ENCODE data around the gene MTARC2. TPM values are rescaled to one million over a fixed set of nuclear protein-coding genes. Genes with fewer than 3 reads are reported as not detected.
"Not testable (repeated sequence)": the region's sequence is repeated elsewhere in the genome, so short reads cannot be mapped to it uniquely, and the experiment has no call there.

MTARC2 gene
- total RNA-seq (2014; rRNA removed; shearing (Covaris generic); ENCODE audit: low replicate concordance) = 8.7 and 24.4 TPM in 2 replicates

DNA sequence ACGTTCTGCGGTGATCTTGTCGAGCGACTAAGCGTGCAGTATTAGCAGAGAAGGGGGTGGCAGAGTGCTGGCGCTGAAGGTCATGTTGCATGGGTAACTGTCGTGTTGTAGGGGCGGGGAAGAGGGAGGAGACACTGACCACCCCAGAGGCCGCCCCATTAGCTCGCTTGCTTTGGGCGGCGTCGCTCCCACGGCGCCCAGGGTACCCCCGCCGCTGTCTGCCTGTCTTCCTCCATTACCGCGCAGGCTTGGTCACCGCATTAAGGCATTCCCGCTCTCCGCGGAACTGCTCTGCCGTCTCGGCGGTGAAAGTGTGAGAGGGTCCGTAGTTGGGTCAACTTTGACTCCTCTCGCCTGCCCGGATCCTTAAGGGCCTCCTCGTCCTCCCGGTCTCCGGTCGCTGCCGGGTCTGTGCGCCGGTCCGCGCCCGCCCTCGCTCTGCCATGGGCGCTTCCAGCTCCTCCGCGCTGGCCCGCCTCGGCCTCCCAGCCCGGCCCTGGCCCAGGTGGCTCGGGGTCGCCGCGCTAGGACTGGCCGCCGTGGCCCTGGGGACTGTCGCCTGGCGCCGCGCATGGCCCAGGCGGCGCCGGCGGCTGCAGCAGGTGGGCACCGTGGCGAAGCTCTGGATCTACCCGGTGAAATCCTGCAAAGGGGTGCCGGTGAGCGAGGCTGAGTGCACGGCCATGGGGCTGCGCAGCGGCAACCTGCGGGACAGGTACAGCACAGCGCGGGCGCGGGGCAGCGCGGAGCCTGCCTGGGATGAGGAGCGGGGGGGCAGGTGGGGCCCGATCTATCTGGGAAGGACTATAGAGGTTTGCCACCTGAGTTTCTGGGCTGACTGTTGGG, at the start of gene MTARC2:
MTARC2 (plus strand) TSS at position 234 of the 846 bp plus-strand sequence; CDS start at position 444, 210 bp downstream.
- in situ Hi-C loops (cut with HindIII; ENCODE audit: low pct_unique_long_range_greater_than_20kb, low sequenced_read_pairs) = no loop called here
- peak; percentile 87 for DNase-seq (ENCODE audit: low read depth)

DNA sequence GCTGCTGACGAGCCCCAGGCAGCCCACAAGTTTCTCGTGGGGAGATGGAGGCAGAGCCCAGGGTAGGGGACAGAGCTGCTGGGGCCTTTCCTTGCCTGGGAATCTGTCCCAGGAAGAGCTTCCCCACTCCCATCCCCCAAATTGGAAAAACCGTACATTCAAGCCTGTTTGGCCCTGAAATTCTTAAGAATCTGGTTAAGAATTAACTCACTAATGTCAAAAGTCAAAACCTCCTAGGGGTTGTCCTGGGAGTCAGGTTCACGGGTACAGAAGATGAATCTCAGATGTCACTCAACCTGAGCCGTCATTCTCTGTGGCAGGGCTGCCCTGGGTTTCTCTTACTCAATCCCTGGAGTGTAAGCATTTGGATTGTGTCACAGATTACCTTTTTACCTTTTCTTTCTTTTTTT, 49.5 kb upstream of the MTARC2 start:
- DNase-seq (ENCODE audit: low read depth) = no peak
- in situ Hi-C loops (cut with HindIII; ENCODE audit: low pct_unique_long_range_greater_than_20kb, low sequenced_read_pairs) = no loop called here

DNA sequence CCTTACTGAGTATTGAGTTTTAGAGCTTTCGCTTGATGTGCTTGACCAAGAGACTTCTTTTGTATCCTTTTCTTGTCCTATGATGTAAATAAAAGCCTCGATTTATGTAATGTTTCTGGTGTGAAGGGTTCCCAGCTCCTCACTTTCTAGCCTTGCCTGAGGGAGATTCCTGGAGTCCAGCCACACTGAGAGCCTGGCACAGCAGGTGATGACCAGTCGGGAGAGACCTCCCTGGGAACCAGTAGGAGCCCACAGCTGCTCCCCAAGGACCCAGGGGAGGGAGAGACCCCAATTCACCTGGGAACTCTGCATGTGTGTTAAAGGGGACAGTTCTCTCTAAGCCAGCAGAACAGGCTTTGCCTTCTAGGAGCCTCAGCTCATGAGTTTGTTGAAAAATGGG, 49.1 kb upstream of the MTARC2 start:
- no peak for DNase-seq (ENCODE audit: low read depth)
- in situ Hi-C loops (cut with HindIII; ENCODE audit: low pct_unique_long_range_greater_than_20kb, low sequenced_read_pairs) = no loop called here

DNA sequence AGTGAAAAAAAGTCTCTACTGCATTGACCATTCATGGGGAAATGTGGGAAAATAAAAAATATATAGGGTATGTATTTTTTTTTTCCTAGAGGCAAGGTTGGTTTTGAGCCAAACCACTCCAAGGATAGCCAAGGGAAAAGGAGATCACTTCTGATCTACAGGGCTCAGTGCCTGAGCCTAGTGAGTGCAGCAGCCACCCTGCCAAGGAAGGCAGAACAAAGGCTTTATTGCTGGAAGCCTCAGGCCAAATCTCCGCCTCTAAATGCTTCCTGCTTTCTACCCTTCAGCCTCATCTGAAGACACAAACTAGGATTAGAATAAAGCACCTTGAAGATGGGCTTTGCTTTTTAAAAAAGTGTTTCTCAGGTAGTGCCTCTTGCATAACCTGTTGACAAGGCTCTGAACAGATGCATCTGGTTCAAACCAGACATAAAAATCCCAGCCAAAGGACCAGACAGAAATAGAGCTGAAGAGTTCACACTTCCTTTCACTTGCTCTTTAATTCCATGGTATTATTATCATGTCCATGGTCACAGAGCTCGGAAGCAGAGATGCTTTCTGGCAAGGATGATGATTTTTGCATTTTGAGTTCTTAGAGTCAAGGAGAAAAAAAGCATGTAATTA, 47.5 kb upstream of the MTARC2 start:
- no peak for DNase-seq (ENCODE audit: low read depth)
- in situ Hi-C loops (cut with HindIII; ENCODE audit: low pct_unique_long_range_greater_than_20kb, low sequenced_read_pairs) = no loop called here

DNA sequence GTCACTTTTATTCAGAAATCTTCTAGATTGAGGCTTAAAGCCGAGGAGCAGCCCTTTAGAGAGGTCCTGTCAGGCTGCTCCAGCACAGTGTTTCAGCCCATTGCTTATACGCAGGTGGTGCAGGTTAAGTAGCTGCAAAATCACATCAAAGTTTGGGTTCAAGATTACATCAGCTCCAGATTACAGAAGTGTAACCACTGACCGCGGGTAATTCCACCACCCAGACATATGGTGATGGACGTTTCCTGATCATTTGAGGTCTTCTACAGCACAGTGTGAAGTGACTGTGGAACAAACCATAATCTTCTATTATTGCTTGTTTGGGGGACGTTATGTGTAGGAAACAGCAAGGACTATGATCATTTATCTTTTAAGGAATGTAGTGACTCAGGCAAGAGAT, 46.1 kb upstream of the MTARC2 start:
- DNase-seq (ENCODE audit: low read depth) = no peak
- in situ Hi-C loops (cut with HindIII; ENCODE audit: low pct_unique_long_range_greater_than_20kb, low sequenced_read_pairs) = no loop called here

DNA sequence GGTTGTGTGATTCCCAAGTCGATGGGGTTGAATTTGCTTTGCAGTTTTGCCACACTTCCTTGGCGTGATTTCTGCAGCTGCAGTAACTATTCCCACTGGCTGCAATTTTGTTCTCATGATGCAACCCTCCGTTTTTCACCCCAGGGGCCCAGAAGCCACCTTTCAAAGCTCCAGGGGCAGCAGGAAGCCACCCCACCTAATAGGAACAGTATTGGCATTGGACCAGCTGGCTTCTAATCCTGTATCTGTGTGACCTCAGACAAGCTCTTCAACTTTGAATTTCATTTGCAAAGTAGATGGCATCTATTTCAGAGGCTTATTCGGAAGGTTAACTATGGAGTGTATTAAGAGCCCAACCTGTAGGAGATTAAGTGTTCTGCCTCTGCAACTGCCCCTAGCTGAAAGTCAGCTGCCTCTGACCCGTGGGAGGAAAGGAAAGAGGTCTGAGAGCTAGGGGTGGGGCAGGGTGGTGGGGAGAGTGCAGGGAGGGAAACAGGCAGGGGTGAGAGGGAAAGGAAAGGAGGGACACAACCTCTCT, 45.3 kb upstream of the MTARC2 start:
- in situ Hi-C loops (cut with HindIII; ENCODE audit: low pct_unique_long_range_greater_than_20kb, low sequenced_read_pairs) = no loop called here
- no peak for DNase-seq (ENCODE audit: low read depth)

DNA sequence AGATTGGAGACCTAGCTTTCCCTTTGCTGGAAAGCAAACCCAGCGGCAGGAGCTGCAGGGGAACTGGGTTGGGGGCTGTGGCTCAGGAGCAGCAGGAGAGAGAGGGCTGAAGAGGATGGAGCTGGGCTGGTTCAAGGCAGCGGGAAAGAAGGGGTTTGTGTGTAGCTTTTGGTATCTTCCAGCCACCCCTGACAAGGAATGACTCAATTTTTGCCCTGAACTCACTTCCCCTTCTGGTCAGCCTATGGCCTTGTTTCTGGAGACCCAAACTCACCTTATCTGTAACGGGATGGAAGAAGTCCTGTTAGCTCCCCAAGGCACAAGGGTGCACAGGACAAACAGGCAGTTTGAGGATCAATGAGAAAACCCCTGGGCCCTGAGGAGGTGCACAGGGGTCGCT, 44.8 kb upstream of the MTARC2 start:
- in situ Hi-C loops (cut with HindIII; ENCODE audit: low pct_unique_long_range_greater_than_20kb, low sequenced_read_pairs) = no loop called here
- DNase-seq (ENCODE audit: low read depth) = no peak

DNA sequence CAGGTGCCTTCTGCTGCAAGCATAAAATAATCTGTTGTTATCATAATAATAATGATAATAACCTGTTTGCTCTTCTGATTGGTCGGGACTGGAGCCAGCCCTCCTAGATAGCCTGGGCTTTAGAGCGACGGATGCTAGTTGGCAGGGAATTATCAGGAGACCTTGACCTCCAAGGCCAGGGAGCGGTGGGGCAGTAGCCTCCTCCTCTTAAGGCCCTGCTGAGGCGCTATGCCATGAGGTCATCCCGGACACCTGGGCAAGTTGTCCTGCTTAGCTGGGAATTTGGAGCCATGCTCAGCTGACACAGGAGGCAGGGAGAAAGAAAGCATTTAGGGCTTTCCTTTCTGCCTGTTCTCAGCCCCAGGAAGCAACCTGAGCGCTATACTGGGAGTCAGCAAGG, 42.3 kb upstream of the MTARC2 start:
- in situ Hi-C loops (cut with HindIII; ENCODE audit: low pct_unique_long_range_greater_than_20kb, low sequenced_read_pairs) = no loop called here
- no peak for DNase-seq (ENCODE audit: low read depth)

DNA sequence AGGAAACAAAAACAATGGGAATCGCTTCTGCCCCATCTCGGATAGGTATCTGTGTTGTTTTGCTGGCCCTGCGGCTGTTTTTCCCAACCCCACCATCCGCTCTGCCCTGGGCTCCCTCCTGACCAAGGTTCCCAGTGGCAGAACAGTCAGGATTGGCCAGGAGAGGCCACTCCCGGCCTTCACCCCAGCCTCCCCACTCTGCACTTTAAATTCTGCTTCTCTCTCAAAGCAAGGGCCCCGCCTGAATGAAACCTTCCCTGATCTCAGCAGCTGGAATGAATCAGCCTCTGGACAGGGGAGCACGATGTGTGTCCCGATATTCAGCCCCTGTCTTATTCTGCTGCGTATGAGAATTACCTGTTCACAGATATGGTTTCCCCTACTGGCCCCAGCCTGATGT, 41.6 kb upstream of the MTARC2 start:
- DNase-seq (ENCODE audit: low read depth) = no peak
- in situ Hi-C loops (cut with HindIII; ENCODE audit: low pct_unique_long_range_greater_than_20kb, low sequenced_read_pairs) = no loop called here

DNA sequence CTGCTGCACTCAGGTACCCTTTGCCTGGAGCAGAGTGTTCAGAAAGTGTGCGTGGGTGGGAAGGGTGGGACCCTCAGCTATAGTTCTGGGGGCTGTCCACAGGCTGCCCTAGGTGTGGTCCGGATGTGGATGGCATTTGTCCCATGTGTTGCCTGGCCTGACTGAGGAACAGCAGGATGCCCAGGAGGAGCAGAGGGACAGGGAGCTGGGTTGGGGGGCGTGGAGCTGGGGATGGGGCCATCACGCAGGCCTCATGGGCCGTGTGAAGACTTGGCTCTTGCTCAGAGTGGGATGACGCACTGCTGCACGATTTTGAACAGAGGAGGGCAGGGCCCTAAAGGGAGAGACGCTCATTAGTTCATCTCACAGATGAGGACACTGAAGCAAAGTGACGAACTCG, 41.0 kb upstream of the MTARC2 start:
- in situ Hi-C loops (cut with HindIII; ENCODE audit: low pct_unique_long_range_greater_than_20kb, low sequenced_read_pairs) = no loop called here
- no peak for DNase-seq (ENCODE audit: low read depth)

DNA sequence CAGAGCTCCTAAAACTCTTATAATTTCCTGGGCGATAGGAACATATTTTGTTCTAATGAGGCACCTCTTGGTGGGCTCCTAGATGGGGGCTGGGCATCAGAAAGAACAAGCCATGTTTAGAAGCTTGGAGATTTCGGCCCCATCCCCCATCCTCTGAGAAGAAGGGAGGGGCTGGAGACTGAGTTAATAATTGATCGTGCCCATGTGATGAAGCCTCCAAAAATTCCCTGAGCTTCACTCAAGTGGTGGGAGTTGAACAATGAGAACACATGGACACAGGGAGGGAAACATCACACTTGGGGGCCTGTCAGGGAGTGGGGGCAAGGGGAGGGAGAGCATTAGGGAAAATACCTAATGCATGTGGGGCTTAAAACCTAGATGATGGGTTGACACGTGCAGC, 39.9 kb upstream of the MTARC2 start:
- DNase-seq (ENCODE audit: low read depth) = no peak
- in situ Hi-C loops (cut with HindIII; ENCODE audit: low pct_unique_long_range_greater_than_20kb, low sequenced_read_pairs) = no loop called here

DNA sequence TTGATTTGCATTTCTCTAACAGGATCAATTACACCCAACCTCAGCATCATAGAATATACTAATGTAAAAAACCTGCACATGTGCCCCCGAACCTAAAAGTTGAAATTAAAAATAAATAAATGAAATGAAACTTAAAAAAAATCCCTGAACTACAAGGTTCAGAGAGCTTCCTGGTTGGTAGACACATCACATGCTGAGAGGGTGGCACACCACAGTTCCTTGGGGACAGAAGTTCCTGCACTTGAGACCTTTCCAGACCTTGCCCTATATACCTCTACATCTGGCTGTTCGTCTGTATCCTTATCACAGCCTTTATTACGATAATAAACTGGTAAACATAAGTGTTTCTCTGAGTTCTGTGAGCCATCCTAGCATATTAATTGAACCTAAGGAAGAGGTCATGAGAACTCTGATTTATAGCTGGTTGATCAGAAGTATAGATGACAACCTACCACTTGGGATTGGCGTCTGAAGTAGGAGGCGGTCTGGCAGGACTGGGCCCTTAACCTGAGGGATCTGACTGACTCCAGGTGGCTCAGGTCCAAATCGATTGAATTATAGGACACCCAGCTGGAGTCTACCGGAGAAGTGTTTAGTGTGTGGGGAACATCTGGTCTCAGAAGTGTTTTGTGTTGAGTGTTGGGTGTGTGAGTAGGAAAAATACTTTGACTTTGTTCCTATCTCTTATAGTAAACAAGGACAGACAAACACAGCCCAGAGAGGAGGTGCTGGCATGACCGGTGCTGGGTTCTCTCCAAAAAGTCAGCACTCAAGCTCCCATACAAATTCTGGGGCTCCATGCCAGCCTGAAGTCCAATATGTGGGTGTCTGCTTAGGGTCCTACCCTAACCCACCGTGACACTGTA, 39.0 kb upstream of the MTARC2 start:
- in situ Hi-C loops (cut with HindIII; ENCODE audit: low pct_unique_long_range_greater_than_20kb, low sequenced_read_pairs) = no loop called here

DNA sequence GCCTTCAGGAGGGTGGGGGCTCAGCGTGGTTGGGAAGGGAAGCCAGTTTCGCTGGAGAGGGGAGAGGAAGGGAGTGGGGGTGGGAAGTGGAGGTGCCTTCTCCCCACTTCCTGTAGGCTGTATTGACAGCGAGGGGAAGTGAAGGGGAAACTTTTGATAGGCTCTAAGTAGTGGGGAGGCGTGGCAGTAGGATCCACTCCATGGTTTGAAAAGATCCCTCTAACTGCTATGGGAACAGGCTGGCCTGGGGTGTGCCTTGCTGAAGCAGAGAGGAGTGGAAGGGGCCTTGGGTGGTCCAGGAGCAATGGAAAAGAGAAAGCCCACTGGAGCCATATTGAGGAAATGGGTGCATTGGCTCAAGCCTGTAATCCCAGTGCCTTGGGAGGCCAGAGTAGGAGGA, 37.8 kb upstream of the MTARC2 start:
- no peak for DNase-seq (ENCODE audit: low read depth)
- in situ Hi-C loops (cut with HindIII; ENCODE audit: low pct_unique_long_range_greater_than_20kb, low sequenced_read_pairs) = no loop called here

More for the DNA sequence above, 39.0 kb upstream of the MTARC2 start:
- no peak for DNase-seq (ENCODE audit: low read depth)

DNA sequence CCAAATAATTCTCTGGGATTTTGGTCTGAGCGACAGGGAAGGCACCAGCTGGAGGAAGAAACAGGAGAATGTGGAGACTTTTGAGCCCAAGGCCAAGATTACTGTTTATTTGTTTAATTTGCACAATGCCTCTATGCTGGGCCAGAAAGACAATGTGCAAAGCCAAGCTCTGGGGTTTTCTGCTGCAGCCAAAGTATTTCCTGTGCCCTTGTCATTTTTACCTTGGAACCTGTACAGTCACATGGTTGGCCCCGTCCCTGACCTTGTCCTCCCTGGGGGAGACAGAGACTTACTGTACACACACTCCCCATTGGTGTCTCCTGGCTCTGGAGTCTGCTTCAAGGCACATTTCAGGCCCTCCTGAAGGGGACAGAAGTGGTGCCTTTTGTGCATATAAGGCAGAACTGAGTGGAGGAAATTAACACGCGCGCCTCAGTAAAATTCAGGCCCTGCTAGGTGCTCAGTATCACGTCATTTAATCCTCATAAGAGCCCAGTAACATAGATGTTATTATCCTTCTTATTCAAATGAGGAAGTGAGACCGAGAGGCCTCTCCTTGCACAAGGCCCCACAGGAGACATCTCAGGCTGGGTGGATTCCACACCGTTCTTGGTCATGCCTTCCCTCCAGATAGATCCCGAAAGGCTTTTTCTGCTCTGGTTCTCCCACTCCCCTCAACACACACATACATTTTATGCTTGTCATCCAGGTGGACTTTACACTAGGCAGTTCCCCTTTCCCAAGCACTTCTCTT, 36.9 kb upstream of the MTARC2 start:
- in situ Hi-C loops (cut with HindIII; ENCODE audit: low pct_unique_long_range_greater_than_20kb, low sequenced_read_pairs) = no loop called here
- DNase-seq (ENCODE audit: low read depth) = no peak

DNA sequence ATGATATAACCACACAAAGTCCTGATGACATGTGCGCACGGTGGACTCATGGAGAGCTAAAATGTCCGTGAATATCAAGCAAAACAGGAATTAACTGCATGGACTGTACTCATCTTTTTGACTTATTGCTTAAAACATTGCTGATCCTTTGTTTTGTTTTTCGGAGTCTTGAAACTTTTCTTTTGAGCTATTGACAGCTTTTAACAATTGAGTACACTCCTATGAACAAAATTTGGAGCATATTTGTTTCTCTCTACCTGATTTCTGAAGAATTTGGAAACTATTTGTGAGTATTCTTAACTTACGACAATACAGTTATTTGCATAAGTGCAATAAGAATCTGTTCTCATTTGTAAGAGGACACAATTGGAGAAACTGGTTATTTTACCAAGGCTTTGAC, 32.1 kb upstream of the MTARC2 start:
- in situ Hi-C loops (cut with HindIII; ENCODE audit: low pct_unique_long_range_greater_than_20kb, low sequenced_read_pairs); DNase-seq (ENCODE audit: low read depth): not testable (repeated sequence)

DNA sequence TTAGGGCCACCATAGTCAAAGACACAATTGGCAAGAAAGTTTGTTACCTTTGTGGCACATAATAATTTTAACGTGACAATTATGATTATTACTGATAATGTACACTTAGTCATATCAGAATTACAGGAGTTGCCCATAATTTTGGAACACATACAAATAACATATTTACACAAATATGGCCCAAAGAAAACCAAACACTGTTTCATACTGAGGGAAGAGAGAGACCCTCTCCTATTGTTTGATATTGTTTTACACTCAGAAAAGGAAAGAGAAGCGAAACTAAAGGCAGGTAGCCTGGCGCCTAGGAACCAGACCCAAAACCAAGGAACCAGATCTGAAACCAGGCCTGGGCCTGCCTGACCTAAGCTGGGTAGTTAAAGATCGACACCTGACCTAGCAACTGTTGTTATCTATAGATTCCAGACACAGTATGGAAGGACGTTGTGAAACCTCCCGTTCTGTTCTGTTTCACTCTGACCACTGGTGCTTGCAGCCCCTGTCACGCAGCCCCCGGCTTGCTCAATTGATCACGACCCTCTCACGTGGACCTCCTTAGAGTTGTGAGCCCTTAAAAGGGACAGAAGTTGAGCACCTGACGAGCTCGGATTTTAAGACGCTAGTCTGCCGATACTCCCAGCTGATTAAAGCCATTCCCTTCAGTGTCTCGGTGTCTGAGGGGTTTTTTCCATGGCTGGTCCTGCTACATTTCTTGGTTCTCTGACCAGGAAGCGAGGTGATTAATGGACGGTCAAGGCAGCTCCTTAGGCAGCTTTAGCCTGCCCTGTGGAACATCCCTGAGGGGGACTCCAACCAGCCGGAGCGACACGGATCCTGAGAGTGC, 30.1 kb upstream of the MTARC2 start:
- in situ Hi-C loops (cut with HindIII; ENCODE audit: low pct_unique_long_range_greater_than_20kb, low sequenced_read_pairs) = no loop called here
- no peak for DNase-seq (ENCODE audit: low read depth)

DNA sequence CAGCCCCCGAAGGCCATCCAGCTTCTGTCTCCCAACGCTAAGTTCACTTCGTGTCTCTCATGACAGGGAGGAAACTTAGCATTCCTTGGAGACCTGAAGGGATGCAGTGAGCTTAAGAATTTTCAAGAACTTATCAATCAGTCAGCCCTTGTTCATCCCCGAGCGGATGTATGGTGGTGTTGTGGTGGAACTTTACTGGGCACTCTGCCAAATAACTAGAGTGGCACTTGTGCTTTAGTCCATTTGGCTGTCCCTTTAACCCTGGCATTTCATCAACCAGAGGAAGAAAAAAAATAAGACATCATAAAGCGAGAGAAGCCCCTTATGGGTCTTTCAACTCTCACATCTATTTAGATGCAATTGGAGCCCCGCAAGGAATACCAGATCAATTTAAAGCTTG, 26.9 kb upstream of the MTARC2 start:
- in situ Hi-C loops (cut with HindIII; ENCODE audit: low pct_unique_long_range_greater_than_20kb, low sequenced_read_pairs); DNase-seq (ENCODE audit: low read depth): not testable (repeated sequence)
